HG03342 (cell line): Measurements from ENCODE around the gene GMDS.

ENCODE experiments used
- ATAC-seq: cut with Tn5 transposase; IDR thresholded peaks from one replicate; pipeline ENCODE4 v1.9.1; 2021; ENCODE audit warnings: mild to moderate bottlenecking, moderate library complexity; ENCODE audit not compliant: unreplicated experiment

Gene GMDS

DNA sequence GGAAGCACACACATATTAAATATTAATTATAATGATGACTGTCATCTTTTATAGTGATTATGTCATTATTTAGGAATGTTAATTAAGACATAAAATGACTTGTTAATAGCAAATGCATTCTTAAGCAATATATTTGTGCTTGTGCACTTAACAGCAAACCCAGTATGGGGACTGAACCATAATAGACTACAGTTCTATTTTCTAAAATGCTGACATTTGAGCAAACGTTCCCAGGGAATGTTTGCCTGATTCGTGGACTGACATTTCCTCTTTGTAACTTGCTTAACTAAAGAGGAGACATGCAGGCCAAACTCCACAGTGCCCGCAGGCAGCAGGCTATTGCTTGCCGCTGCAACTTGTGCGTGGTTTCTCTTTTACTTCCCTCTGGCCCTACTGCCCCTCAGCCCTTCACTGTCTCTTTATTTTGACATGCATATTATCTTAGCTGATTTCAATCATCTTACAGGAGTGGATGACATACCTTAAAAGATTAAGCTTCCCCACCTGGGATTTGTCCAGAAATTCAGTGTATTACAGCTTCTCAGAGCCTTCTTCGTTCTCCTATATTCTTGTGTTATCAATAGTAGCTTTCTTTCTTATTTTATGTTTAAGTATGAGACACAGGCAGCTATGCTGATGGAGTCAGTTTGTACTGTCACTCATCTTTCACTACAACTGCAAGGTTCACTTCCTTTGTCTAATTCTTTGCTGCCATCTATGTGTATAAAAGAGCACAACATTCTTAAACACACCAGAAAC is 141.5 kb downstream of the GMDS start:
- ATAC-seq = no peak

DNA sequence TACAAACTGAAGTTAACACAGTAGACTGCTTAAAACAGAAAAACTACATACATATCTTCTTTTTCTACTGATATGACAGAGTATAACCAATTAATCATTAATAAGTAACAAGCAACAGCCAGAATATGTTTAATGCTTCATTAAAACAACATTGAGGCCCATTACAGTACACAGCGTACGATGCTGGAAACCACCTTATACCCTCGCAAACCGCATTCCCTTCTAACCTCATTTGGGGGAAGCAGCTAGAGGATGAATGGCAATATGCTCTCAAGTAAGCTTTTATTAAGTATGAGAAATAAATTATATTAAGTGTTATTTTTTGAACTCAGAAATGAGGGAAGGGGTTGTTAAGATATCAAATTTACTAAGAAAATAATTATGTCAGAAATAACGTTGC is 142.4 kb downstream of the GMDS start:
- ATAC-seq = no peak

DNA sequence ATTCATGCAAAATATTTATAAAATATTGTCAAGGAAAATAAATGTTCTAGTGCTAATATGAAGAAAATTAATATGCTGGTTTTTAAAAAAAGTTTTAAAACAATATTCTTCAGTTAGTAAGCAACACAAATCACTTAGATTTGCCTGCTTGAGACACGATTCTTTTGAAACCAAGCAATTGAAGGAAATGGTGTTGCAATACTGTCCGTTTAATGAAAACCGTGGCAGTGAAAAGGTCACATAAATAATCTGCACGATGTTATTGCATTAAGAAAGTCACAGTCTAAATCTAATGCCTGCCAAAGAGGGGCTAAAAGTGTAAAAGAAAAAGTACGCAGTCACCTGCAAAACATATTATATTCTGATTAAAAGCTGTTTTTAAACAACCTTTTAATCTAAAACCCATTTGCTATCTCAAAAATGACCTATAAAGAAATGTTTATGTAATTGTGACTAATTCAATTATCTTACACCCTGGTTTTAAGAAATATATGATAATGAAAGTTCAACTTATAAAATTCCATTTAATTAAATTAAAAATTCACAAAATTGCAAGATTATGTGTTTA is 143.0 kb downstream of the GMDS start:
- ATAC-seq = no peak

DNA sequence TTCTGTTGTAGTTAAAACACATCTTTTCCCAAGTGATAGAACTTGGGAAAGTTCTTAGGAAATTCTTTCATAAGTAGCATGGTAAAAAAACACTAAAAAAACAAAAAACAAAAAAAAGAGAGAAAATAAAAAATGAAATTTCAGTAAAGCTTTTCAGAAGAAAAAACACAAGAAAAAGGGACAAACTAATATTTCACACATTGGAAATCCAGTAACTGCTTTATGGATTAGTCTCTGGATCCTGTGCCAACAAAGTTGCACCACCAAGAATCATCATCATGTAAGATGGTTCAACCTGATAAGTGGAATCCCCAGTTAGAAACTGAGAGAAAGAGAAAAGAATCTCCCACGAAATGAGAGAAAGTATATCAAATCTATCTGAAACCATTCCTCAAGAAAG is 144.2 kb downstream of the GMDS start:
- no peak for ATAC-seq

DNA sequence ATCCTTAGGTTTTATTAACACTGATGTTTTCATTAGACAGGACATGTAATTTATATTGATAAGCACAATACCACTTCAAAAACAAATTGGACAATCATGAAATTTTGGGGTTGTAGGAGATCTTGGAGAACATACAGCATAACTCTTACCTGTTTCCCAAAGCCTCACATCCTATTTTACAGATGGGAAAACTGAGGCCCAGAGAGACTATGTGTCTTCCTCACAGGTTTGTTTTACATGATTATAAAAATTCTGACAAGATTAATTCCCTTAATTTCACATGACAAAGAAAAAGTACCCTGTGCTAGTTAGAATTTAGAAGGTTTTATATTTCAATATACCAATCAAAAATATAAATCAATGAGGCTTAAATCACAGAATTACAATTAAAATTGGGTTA is 145.5 kb downstream of the GMDS start:
- no peak for ATAC-seq

DNA sequence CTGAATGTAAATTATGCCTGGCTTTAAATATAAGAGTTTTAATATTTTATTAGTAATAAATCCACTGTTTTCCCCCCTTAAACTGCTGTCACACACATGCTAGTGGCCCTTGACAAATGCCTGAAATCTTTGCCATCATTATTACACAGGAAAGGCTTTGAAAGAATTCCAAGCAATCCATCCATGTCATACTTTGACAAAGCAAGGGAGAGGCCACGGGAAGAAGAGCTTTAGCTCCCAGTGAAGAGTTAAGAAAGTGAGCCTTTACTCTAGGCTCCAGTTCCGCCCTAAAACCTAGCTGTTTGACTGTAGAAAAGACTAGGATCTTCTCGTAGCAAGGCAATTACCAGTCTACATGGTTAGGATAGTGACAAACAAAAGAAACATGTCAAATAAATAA is 147.9 kb downstream of the GMDS start:
- ATAC-seq = no peak

DNA sequence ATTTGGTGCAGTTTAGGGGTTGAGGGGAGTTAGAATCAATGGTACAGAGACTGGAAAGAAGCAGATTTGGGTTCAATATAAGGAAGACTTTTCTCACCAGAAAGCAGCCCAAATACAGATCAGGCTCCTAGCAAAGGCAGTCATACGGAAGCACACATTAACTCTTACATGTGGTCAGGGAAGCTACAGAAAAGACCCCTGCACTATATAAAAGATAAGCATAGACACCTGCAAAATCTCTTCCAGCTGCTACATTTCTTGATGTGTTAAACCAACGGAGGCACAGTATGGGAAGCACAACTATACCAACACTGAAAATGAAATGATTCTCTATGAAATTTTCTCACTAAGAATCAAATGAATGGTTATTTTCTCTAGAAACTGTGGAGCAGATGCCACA is 150.8 kb downstream of the GMDS start:
- ATAC-seq = no peak

DNA sequence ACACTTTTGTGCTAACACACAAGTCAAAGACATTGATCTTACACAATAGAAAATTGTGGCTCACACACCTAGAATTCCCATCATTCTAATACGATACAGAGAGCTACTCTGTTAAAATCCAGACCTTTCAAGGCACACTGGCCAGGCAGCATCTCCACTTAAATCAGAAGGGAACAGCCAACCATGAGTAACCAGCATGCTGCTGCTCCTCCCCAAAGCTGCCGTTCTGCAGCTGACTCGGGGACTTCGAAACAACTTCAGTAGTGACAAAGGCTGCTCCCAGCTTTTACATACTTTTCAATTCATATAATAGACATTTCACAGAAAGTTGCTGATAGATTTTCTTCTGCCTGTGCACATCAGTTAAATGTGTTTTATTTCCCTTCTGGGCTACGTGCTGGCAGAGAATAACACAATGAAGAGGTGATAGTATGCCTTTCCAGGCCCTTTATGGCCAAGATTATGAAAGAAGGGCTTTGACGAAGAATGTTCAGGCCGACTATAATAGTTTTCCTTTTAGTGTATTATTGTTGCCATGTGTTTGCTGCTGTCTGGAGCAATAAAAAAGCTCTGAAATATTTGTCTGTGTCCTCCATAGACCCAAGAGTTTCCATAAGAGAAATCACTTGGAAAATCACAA is 159.0 kb downstream of the GMDS start:
- ATAC-seq = no peak

DNA sequence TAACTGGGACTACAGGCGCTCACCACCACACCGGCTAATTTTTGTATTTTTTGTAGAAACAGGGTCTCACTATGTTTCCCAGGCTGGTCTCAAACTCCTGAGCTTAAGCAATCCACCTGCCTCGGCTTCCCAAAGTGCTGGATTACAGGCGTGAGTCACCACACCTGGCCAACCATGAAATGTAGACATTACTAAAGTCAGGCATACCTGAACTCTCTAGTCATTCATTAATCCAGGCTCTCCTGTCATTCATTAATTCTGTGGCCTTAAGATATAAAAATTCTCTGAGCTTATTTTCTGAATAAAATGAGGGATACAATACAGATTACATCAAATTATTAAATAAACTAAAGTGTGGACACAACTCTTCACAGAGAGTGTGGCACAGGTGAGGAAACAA is 159.7 kb downstream of the GMDS start:
- ATAC-seq = no peak

DNA sequence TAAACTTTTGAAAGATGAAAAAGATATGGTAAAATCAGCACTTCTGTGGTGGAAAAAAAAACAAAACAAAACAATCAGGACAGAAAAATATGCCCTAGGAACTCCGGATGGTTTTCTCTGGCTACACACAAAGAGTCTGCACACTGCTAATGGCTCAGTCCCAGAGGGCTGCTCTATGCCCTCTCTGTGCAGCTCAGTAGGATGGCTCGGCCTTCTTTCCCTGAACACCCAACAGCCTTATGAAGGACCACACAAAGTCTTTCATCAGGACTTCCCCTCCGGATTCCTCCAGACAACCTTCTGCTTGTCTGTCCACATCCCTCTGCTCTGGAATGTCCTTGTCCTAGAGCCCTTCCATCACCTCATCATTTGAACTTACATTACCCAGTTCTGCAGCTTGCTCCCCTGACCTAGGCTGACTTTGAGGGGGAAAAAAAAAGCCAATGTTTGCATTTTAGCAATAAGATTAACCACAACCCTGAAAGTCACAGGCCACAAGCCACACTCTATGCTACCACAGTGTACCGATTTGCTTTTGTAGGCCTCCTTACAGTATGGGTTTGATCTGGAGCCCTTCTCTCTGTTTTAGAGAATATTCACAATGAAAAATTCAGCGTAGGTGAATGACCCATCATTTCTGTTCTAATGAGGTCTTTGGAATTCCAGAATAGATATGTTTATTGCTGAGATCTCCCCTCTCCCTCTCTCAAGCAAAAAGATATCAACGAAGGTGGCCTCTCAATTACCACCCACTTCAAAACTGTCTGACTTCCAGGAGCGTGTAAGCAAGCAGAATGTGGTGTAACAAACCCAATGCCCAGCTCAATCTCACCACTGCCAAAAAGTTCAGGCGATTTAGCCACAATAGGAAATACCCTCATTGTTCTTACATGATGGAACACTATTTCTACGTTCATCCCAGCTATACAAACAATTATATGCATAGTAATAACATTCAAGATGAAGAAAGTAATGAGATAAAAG is 164.0 kb downstream of the GMDS start:
- ATAC-seq = peak; percentile 74

DNA sequence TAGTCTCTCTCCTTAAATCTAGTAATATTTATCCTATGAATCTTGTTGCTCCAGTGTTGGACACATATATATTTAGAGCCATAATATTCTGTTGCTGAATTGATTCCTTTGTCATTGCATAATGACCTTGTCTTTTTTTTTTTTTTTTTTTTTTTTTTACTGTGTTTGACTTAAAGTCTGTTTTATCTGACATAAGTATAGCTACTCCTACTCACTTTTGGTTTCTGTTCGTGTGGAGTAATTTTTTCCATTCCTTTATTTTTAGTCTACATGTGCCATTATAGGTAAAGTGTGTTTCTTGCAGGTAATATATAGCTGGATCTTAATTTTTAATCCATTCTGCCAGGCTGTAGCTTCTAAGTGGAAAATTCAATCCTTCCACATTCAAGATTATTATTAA is 166.5 kb downstream of the GMDS start:
- no peak for ATAC-seq

DNA sequence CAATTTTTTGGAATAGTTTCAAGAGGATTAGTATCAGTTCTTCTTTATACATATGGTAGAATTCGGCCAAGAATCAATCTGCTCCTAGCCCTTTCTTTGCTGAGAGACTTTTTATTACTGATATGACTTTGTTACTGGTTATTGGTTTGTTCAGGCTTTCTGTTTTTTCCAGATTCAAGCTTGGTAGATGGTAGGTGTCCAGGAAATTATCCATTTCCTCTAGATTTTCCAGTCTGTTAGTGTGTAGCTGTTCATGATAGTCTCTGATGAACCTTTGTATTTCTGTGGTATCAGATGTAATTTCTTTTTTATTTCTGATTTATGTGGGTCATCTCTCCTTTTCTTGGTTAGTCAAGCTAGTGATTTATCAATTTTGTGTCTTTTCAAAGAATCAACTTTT is 167.6 kb downstream of the GMDS start:
- no peak for ATAC-seq

DNA sequence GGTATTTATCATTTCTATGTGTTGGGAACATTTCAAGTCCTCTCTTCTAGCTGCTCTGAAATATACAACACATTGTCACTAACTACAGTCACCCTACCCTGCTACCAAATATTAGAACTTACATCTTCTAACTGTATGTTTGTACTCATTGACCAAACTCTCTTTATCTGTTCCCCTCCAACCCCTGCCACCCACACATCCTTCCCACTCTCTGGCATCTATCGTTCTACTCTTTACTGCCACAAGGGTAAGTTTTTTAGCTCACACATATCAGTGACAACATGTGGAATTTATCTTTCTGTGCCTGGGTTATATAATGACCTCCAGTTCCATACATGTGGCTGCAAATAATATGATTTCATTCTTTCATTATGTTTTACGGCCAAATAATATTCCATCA is 171.9 kb downstream of the GMDS start:
- no peak for ATAC-seq

DNA sequence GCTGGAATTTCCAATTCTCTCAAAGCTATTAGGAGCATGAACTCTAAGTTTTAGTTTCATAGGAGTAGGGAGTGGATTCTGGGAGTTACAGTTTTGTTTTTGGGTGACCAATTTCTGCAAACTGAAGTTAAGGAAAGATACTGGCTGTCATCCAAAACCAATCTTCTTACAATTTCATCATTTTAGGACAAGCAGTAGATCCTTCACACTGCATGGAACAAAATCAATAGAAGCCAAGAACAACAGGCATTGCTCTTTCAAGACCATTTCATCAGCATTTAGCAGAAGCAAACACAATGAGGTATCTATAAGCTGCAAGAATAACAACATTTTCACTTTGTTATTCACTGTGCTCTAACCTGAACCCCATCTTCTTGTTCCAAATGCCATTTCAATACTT is 173.0 kb downstream of the GMDS start:
- ATAC-seq = no peak

DNA sequence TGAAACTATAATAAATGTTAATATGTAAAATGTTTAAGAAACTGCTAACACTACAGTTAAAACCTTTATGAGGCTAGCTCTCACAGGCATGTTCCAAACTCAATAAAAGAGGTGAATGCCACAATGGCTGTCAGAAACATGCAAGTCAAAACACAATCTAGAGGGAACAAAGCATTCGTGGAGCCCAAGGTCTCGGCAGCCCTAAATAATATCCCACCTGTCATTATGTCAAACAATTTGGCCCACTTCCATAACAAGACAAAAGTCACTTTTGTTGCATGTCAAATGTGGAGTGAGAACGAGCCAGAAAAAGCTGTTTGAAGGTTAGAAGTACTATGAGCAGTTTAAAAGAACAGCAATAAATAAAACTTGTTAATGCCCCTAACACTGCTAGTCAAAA is 181.9 kb downstream of the GMDS start:
- no peak for ATAC-seq

DNA sequence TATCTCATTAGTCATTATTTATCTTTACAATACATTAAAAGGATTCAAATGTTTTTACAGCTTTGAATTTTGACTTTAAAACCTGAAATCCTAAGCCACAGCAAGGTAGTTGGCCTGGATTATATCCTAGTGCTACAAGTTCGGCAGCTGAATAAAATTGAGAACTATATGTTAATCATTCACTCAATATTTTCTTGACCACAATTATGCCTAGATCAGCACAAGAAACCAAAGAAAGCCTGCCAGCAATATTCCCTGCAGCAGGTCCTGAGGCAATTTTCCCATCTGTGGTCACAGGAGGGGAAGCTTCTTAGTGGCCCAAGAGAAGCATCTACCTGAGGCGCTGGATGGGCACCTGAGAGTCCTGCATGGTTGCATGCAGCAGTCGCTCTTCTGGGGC is 183.5 kb downstream of the GMDS start:
- ATAC-seq = no peak

DNA sequence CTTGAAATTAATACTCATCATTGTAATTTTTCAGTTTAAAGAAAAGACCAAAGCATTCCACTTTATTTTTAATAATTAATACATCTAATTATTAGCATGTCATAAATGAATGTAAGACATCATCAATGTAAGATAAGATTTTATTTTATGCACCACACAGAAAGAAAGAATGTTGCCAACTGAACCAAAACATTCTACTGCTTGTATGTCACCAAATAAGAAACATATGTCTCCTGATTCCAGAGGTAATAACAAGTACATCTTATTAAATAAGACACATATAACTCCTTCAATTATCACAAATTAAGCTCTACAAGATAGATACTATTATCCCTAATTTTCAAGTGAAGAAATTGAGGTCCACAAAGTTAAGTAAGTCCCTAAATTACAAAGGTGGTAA is 189.5 kb downstream of the GMDS start:
- no peak for ATAC-seq

DNA sequence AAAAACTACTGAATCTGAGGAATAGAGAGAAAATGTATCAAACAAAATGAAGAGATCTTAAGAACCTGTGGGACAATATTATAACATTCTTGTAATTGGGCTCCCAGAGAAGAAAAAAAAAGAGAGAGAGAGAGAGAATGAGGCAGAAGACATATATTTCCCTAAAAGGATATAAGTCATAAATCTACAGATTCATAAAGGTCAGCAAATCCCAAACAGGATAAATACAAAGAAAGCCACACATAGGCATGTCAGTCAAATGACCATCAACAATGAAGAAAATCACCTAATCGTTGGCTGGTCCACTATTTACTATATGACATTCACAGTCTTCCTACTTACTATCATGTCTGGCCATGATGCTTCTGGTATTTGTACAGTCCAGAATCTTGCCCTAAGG is 190.3 kb downstream of the GMDS start:
- ATAC-seq = no peak

DNA sequence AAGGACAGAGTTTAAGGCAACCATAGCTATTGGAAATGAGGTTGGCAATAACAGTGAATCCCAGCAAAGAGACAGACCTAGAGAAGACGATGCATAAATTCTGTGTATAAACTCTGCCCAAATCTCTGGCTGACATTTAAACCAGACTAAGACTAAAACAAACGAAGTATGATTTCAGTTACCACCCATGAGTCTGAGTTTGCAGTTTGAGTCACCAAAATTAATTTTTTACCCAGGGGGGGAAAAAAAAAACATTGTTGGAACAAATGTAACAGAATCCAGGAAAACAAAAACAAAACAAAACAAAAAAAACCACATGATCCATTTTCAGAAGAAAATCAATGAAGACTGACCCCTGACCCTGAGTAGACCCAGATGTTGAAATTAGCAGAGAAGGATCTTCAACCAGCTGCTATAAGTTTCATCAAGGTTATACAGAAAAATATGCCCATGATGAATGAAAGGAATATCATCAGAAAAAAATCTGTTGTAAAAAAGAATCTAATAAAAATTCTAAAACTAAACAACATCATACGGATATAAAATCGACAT is 190.8 kb downstream of the GMDS start:
- ATAC-seq = no peak

DNA sequence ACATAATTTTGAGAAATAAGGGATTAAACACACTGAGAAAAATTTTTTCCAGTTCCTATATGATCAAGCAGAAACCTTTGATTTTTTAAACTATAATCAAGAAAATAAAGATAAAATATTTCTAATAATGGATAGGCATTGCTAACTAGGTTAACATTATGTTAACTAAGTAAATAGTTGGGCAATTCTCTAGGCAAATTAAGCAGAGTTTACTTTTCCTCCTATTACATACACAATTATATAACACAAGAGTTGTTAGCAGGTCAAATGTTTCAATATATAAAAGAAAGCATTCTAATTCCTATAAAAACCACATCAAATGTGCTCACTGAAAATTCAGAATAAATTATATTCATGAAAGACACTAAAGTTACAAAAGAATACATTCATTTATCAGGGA is 191.7 kb downstream of the GMDS start:
- ATAC-seq = no peak

DNA sequence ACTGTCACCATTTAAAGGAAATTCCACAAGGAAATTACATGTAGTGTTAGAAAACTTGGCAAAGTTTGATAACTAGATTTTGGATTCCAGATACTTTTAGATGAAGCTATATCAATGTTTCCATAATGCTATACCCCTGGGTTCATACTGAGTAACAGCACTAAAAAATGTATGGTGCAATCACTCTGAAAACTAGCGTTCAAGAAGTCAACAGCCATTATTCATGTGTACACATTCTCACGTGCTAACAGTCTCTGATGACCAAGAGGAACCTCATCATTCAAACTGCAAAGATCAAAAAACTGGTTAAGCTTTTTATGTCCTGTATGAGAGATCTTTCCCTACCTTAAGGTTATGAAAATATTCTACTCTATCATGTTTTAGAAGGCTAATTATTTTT is 197.6 kb downstream of the GMDS start:
- no peak for ATAC-seq
